GM21360 (cell line): ENCODE results near the gene CELSR1.

ENCODE experiments used
- ATAC-seq: cut with Tn5 transposase; IDR thresholded peaks from one replicate; pipeline ENCODE4 v1.9.1; 2021; ENCODE audit warnings: mild to moderate bottlenecking, moderate library complexity; ENCODE audit not compliant: unreplicated experiment

CELSR1 gene

GRCh38 chr22:46369716-46370583 lies 167.5 kb downstream of the CELSR1 start:
- ATAC-seq, result no peak

DNA sequence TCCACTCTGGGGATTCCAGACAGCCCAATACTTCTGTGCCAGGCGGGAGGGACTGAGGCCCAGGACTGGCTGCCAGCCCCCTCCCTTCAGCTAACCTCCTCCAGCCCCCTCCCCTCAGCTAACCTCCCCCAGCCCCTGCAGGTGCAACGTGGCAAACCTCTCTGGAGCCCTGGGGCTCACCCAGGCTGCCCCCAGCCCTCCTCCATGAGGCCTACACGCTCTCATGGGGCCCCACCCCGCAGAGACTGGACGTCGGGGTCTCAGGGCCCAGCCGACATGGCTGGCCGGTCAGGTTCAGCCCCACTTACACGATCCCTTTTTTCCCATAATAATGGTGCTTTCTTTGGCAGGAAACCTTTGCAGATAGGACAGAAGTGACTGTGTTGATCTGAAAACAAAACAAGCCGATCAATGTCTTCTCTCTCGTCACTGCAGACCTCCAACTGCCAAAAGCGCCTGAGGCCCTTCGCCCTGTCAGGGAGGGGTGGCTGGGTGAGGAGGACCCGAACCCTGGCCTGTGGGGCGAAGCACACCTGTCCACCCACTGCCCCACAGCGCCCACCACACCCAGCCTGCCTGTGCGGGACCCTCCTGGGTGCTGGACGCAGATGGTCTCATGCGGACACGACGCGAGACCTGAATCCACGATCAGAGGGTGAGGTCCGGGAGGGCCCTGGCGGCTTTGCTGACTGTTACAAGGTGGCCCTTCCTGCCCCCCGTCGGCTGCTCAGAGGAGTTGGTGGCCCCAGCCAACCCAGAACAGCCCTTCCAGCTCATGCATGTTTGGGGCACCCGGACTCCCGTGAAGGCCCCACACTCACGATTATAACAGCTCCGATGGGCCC lies 168.3 kb downstream of the CELSR1 start:
- no peak for ATAC-seq

DNA sequence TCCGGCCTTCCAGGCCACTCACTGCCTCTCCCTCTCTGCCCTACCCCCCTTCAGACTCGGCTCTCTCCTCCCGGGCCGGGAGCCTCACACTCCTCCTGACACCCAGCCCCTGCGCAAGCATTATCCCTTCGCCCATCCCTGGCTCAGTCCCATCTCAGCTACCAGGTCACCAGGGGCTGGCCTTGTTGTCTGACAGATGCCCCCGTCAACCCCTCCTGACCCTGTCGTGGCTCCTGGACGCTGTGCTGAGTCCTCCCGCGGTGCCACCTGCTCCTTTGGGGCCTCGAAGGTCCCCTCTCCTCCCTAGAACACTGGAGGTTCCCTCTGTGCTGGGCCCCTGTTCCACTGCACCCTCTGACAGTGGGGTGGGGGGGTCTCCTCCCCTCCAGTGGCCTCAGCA lies 169.0 kb downstream of the CELSR1 start:
- ATAC-seq, result no peak

DNA sequence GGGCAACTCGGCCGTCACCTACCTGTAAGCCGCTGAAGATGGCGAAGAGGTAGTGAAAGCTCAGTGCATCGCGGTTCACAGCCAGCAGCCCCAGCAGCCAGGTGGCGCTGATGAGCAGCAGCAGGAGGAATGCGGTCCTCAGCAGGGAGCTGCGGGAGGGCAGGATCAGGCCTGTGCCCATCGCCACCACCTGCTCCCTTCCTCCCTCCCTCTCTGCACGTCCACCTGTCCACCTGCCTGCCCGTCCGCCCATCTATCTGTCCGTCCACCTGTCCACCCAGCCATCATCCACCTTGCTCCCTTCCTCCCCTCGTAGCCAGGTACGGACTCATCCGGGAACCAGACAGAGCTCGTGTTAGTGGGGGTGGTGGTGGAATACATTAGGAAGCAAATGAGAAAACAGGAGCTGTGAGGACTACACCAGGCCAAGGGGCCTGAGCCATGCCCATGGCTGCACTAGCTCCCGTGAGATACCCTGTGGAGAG lies 169.7 kb downstream of the CELSR1 start:
- no peak for ATAC-seq

DNA sequence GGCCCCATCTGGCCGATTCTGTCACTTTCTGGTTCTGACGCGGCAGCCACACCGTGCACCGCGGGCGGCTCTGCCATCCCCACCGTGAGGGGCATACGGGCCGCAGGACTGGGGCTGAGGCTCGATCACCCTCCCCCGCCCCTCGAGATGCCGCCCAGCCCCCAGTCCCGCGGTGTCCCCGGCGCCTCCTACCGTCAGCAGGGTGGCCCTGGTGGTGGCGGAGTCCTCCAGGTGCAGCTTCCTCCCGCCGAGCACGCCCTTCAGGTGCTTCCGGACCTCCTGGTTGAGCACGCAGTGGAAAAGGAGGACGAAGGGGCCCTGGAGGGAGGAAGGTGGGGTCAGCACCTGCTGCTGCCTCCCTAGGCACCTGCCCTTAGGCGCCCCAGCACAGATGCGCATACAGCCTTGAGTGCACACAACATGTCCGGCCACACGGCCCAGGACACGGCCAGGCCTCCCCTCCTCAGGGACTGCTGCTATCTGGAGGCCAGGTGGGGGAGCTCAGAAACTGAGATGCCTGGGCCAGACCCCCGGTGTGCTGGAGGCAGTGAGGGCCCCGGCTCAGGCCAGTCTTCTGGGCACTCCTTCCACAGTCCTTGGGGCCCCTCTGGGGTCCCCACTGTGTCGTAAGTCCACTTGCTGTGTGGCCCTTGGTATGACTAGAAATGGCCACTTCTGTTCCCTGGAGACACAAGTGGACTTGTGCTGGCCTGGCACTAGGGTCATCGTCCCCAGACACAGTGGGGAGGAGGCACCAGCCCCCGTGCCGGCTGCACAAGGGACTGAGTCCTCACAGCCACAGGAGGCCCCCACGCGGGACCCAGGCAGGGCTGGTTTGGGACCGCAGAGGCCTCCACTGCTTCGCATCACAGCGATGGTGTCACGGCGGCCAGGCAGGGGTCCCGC lies 170.4 kb downstream of the CELSR1 start:
- ATAC-seq, result no peak

DNA sequence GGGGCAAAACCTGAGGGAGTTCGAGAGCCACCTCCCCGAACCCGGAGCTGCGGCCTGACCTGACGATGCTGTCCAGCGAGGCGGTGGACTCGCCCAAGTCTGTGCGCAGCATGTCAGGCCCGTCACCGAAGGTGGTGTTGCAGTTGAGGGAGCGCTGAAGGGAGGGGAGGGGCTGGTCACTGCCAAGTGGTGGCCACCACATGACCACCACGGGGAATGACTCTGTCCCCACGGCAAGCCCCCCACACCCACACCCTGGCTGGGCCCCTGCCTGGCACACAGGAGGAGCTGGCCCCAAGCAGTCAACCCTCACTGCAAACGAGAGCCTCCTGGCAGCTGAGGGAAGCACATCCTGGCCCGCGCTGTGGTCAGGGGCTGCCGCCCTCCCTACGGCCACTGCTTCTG lies 171.1 kb downstream of the CELSR1 start:
- ATAC-seq, result no peak

DNA sequence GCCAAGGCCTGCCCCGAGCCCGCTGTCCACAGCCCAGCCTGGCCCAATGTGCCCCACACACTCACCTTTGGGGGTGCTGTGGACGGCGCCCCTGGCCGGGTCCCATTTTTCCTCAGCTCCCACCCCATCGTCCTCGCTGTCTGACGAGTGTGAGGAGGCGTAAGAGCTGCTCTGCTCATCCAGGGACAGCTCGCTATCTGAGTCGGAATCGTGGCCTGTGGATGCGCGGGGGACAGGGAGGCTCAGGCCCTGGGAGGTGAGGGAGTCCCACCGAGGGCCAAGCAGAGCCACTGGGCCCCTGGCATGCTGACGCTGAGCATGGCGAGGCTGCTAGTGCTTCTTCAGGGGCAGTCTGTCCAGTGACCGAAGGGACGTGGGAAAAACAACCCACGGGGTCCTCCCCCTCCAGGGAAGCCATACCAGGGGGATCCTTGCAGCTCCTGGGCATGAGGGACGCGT lies 172.2 kb downstream of the CELSR1 start:
- no peak for ATAC-seq

- no peak for ATAC-seq
These were observed 172.9 kb downstream of the CELSR1 start for GRCh38 chr22:46364341-46365165.

DNA sequence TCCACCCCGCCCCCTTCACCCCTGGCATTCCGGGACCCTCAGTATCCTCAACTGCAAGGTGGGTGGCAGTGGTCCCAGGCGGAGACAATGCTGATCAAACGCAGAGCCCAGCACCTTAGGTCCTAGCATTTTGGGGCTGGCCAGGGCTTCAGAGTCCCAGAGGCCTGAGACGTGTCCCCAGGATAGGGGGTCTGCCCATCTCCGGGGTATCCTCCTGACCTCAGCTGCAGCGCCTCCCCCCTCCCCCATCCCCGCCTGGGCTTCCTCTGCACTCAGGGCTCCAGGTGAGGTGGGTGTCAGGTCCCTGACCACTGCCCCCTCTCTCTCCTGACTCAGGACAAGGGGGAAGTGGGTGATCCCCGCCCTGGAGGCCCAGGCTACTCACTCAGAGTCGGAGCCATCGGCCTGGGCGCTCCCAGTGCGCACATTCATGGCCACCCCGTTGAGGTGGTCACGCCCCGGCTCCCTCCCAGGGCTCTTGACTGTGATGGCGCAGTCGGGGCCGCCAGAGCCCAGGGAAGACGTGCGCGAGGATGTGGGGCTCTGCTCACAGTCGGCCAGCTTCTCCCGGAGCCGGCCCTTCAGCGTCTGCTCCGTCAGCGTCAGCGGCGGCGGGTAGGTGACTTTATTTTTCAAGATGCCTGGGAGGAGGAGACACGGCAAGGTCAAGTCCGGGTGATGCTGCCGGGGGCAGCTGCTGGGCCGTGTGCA lies 173.7 kb downstream of the CELSR1 start:
- no peak for ATAC-seq

GRCh38 chr22:46362934-46363515 lies 174.4 kb downstream of the CELSR1 start:
- no peak for ATAC-seq

GRCh38 chr22:46362203-46362933 lies 175.1 kb downstream of the CELSR1 start:
- ATAC-seq, result no peak

DNA sequence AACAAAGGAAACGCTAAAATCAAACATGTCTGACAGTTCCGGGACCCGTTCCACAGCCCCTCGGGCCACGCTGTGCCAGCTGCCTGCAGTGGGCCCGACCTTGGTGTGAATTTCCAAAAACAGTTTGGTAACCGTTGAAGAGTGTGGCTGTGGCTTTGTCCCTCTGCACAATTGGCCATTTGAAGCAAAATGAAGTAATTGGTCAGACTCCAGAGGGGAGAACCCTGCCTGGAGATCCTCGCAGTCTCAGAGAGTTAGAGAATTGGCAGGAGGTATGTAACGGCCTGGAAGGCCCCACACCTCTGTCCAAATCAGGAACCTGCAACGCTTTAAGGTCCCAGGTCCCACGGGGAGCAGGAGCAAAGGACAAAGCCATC lies 175.6 kb downstream of the CELSR1 start:
- ATAC-seq, result no peak

DNA sequence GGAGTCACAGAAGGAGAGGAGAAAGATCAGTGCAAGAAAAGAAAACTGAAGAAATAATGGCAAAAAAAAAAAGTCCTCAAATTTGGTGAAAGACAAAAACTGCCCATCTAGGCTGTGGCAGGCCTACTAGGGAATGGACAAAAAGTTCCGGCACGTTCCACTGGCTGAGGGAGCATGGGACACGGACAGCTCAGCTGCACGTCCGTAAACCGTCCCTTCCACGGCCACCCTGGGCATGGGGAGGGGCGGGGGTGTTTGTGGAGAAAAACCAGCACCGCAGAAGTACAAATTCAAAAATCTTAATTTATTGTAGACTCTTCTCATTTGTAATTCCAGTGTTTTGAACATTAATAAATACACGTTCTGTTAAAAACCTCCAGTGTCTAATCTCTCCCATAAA lies 176.5 kb downstream of the CELSR1 start:
- ATAC-seq, result no peak

GRCh38 chr22:46360097-46360496 lies 177.3 kb downstream of the CELSR1 start:
- ATAC-seq, result no peak

GRCh38 chr22:46359362-46359761 lies 178.1 kb downstream of the CELSR1 start:
- no peak for ATAC-seq

DNA sequence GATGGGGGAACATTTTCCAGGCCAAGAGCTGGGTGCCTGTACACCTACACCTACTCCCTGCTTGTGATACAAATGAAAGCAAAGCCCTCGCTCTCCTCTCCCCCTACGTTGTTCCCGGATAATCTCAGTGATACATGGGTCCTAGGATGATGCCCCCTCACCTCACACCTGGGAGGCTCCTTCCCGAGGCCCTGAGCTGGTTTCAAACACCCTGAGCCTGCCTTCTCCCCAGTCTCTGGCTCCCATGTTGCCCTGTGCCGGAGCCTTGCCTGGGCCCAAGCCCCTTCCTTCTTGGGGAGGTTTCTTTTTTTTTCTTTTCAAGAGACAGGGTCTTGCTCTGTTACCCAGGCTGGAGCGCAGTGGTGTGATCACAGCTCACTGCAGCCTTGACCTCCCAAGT lies 178.7 kb downstream of the CELSR1 start:
- no peak for ATAC-seq

GRCh38 chr22:46357711-46358520 lies 179.5 kb downstream of the CELSR1 start:
- ATAC-seq, result no peak
